Neutrophil (primary cell): ENCODE measurements around the gene GNG10.
"Not testable (repeated sequence)": the region's sequence is repeated elsewhere in the genome, so short reads cannot be mapped to it uniquely, and the experiment has no call there.

Experiments used
- H3K27ac ChIP-seq: fragments of 200-600 bp; sonication (generic); 2 replicates; pipeline ENCODE4 v1.5.1; 2016; ENCODE audit warnings: mild to moderate bottlenecking, moderate library complexity
- H3K27me3 ChIP-seq: fragments of 200-600 bp; sonication (generic); 2 replicates; pipeline ENCODE4 v1.6.0; 2016; ENCODE audit warnings: mild to moderate bottlenecking
- H3K36me3 ChIP-seq: fragments of 200-600 bp; sonication (generic); 2 replicates; pipeline ENCODE4 v1.5.1; 2017
- H3K4me1 ChIP-seq, 2 experiments: fragments of 200-600 bp in 1 of 2; sonication (generic) in 1 of 2; 1 replicate in 1 of 2; 2 replicates in 1 of 2; pipeline versions ENCODE4 v1.5.1 to v1.6.1; 2013 to 2016; ENCODE audit warnings: low read depth in 1 of 2, low read length in 1 of 2, mild to moderate bottlenecking in 1 of 2, moderate library complexity in 1 of 2; ENCODE audit not compliant: control insufficient read depth in 1 of 2, insufficient read depth in 1 of 2
- H3K4me3 ChIP-seq, 2 experiments: fragments of 200-600 bp in 1 of 2; sonication (generic) in 1 of 2; 1 replicate in 1 of 2; 2 replicates in 1 of 2; pipeline ENCODE4 v1.5.1; 2013 to 2016; ENCODE audit warnings: low read depth in 1 of 2, low read length in 1 of 2, mild to moderate bottlenecking in 1 of 2, moderate library complexity in 1 of 2
- H3K9me3 ChIP-seq: fragments of 200-600 bp; sonication (generic); 2 replicates; pipeline ENCODE4 v1.5.1; 2016
- TF ChIP-seq, protein P1 (sequence below): fragments of 200-600 bp; sonication (generic); IDR thresholded peaks from 2 replicates; pipeline ENCODE4 v1.5.1; 2016; ENCODE audit warnings: antibody characterized with exemption

GNG10 gene

DNA sequence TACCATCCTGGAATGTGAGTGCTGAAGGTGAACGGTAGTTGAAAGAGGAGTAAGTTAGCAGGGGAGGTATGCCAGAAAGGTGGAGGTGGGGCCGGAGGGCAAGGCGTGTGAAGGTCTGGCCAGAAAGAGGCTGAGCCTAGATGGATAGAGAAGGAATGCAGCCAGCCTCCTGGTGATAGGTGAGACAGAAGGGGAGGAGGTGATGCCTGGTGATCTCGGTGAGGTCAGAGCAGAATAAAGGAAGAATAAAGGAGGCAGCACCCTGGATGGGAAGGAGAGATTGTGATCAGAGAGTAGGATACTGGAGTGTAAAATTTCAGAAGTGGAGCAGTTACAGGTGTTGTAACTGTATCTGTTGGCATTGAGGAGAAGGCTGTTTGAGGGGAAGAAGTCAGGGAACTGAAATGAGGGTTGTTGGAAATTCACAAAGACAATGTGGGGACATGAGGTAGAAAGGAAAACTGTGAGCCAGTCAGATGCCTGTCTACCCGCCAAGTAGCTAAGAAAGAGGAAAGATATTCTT, 2.0 kb downstream of the GNG10 start:
- peaks cover 26 to 47% of the 10 kb centered on the region in 2 experiments for H3K4me1 ChIP-seq
- peaks cover 9% of the 10 kb centered on the region for H3K27me3 ChIP-seq
- H3K27ac ChIP-seq: peak overlapping the region; percentile 92
- TF ChIP-seq, protein P1, sequence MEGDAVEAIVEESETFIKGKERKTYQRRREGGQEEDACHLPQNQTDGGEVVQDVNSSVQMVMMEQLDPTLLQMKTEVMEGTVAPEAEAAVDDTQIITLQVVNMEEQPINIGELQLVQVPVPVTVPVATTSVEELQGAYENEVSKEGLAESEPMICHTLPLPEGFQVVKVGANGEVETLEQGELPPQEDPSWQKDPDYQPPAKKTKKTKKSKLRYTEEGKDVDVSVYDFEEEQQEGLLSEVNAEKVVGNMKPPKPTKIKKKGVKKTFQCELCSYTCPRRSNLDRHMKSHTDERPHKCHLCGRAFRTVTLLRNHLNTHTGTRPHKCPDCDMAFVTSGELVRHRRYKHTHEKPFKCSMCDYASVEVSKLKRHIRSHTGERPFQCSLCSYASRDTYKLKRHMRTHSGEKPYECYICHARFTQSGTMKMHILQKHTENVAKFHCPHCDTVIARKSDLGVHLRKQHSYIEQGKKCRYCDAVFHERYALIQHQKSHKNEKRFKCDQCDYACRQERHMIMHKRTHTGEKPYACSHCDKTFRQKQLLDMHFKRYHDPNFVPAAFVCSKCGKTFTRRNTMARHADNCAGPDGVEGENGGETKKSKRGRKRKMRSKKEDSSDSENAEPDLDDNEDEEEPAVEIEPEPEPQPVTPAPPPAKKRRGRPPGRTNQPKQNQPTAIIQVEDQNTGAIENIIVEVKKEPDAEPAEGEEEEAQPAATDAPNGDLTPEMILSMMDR: no peak
- no peaks in the 10 kb centered on the region for H3K9me3 ChIP-seq
- H3K4me3 ChIP-seq: peak overlapping the region; percentile 74 to 87
- H3K36me3 ChIP-seq: peaks cover 29% of the 10 kb centered on the region

DNA sequence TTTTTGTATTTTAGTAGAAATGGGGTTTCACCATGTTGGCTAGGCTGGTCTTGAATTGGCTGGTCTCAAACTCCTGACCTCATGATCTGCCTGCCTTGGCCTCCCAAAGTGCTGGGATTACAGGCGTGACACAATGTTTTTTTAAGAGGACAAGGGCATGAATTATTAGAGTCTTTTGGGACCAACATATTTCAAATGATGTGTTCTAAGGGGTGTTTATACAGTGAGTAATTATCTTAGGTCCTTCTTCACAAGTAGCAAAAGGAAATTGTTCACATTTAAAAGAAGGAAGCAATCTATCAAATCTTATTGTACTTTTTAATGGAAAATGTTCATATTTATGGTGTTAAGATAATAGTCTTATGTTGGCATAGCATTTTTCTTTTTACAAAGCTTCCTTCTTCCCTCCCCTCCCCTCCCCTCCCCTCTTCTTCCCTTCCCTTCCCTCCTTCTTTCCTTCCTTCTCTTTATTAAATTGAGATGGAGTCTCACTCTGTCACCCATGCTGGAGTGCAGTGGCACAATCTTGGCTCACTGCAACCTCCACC, 6.7 kb downstream of the GNG10 start:
- no peaks in the 10 kb centered on the region for H3K9me3 ChIP-seq
- no peaks in the 10 kb centered on the region for H3K27me3 ChIP-seq
- TF ChIP-seq, protein P1: no peak
- H3K4me1 ChIP-seq: peaks cover 22 to 39% of the 10 kb centered on the region in 2 experiments
- H3K27ac ChIP-seq: no peak overlapping the region
- H3K36me3 ChIP-seq: peaks cover 68% of the 10 kb centered on the region
- H3K4me3 ChIP-seq: no peak overlapping the region

- not testable (repeated sequence) for H3K9me3 ChIP-seq, H3K4me3 ChIP-seq, H3K27ac ChIP-seq, H3K27me3 ChIP-seq
- peaks cover 72% of the 10 kb centered on the region for H3K36me3 ChIP-seq
- peaks cover 17 to 34% of the 10 kb centered on the region in 2 experiments for H3K4me1 ChIP-seq
Measured at GRCh38 chr9:111668601-111669000, 7.2 kb downstream of the GNG10 start.

DNA sequence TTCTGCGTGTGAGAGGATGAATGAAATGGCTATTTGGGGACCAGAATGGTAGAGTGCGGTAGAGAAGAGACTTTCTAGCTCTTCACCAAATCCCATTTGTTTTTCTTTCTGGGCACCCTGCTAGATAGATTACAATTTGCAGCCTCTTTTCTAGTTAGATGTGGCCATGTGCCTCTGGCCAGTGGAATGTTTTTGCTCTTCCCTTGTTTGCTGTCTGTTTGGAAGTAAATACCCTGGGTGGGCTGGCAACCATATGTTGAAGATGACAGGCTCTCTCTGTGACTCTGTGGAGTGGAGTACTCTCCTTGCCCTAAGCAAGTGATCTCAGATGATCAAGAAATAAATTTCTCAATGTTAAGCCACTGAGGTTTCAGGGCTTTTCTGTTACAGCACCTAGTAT, 12.9 kb downstream of the GNG10 start:
- Histone ChIP-seq H3K27me3 (no peaks in the 10 kb centered on the region), H3K4me3 (no peak overlapping the region), H3K27ac (no peak overlapping the region), H3K4me1 (no peaks in the 10 kb centered on the region), H3K36me3 (peaks cover 80% of the 10 kb centered on the region), H3K9me3 (no peaks in the 10 kb centered on the region)
- TF ChIP-seq, protein P1: no peak

DNA sequence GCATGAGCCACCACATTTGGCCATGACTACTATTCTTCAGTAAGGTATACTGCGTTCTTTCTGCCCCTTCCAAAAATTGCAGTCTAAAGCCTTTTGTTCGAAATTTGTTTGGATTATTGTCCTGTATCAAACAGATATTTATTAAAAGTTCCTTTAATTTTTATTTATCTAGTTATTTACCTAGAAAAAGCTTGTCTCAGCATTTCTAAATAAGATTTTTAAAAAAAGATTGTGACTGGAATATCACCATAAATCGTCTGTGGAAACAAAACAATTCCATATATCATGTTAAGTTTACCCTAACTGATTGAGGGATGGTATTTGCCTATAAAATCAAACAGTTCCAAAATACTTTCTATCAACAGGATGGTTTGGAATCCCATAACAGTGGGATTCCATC, 14.7 kb downstream of the GNG10 start:
- no peaks in the 10 kb centered on the region for H3K9me3 ChIP-seq
- H3K4me3 ChIP-seq: no peak overlapping the region
- no peaks in the 10 kb centered on the region for H3K4me1 ChIP-seq
- peaks cover 79% of the 10 kb centered on the region for H3K36me3 ChIP-seq
- TF ChIP-seq, protein P1: no peak
- H3K27me3 ChIP-seq: no peaks in the 10 kb centered on the region
- no peak overlapping the region for H3K27ac ChIP-seq

GRCh38 chr9:111678293-111678692, 16.9 kb downstream of the GNG10 start:
- H3K27ac ChIP-seq: no peak overlapping the region
- H3K9me3 ChIP-seq: no peaks in the 10 kb centered on the region
- no peak overlapping the region for H3K4me3 ChIP-seq
- H3K4me1 ChIP-seq: no peaks in the 10 kb centered on the region
- peaks cover 62% of the 10 kb centered on the region for H3K36me3 ChIP-seq
- H3K27me3 ChIP-seq: no peaks in the 10 kb centered on the region
- TF ChIP-seq, protein P1: no peak
